Kidney (tissue), 14 donors: ENCODE measurements around the gene ZNF628. TPM values are rescaled to one million over a fixed set of nuclear protein-coding genes. Genes with fewer than 3 reads are reported as not detected.

ENCODE experiments used
- DNase-seq, 5 donors: peaks; one replicate each; pipeline ENCODE4 v3.0.0-alpha.2; 2013 to 2020
- FAIRE-seq: peaks from 2 replicates; lab custom pipeline; 2012; peaks lifted over from hg19 to GRCh38; lab: Jason Lieb, UNC
- H3K27ac ChIP-seq, 2 donors: one replicate each; pipeline ENCODE4 v1.7.0; 2013; ENCODE audit warnings: low read depth in 2 of 2, low read length in 2 of 2, inconsistent platforms in 1 of 2
- H3K27me3 ChIP-seq: one replicate; pipeline ENCODE4 v1.7.1; 2013; ENCODE audit warnings: low read length, inconsistent platforms; ENCODE audit not compliant: control insufficient read depth, insufficient read depth
- H3K36me3 ChIP-seq, 3 donors: one replicate each; pipeline versions ENCODE4 v1.7.0 to v1.7.1; 2013; ENCODE audit warnings: low read length in 3 of 3, control low read depth in 1 of 3, inconsistent platforms in 1 of 3; ENCODE audit not compliant: insufficient read depth in 3 of 3, control insufficient read depth in 2 of 3
- H3K4me1 ChIP-seq, 3 donors: one replicate each; pipeline versions ENCODE4 v1.7.0 to v1.7.1; 2013; ENCODE audit warnings: low read length in 3 of 3, inconsistent platforms in 1 of 3, low read depth in 1 of 3; ENCODE audit not compliant: control insufficient read depth in 2 of 3, insufficient read depth in 2 of 3
- H3K4me3 ChIP-seq, 3 donors: one replicate each; pipeline versions ENCODE4 v1.7.0 to v1.8.1; 2013; ENCODE audit warnings: low read length in 3 of 3, control low read depth in 1 of 3, inconsistent platforms in 1 of 3
- H3K9ac ChIP-seq, 3 donors: one replicate each; pipeline versions ENCODE4 v1.7.0 to v1.7.1; 2013; ENCODE audit warnings: low read length in 3 of 3, control low read depth in 1 of 3, inconsistent platforms in 1 of 3
- H3K9me3 ChIP-seq, 3 donors: one replicate each; pipeline versions ENCODE4 v1.7.0 to v1.7.1; 2013; ENCODE audit warnings: low read length in 3 of 3, control low read depth in 1 of 3, inconsistent platforms in 1 of 3; ENCODE audit not compliant: control insufficient read depth in 2 of 3, insufficient read depth in 1 of 3
- CTCF ChIP-seq: IDR thresholded peaks from 3 replicates; pipeline ENCODE4 v1.5.1; 2012; ENCODE audit warnings: mild to moderate bottlenecking, moderate library complexity, borderline replicate concordance; ENCODE audit not compliant: insufficient read depth; ENCODE audit errors: extremely low read depth
- intact Hi-C: fragments of 100-400 bp; cut with DNase I; formaldehyde crosslinking; loops from one replicate; pipeline ENCODE4 v1.11.1; 2022
- polyA plus RNA-seq: library from polyadenylated mRNA; stranded (reverse); fragments of 350-450 nt; fragmentation: Illumina TruSeq; extraction: RNeasy Lipid Tissue Mini Kit (QIAGEN cat#74804); gene quantifications from one replicate; pipeline ENCODE4 v1.2.3, GENCODE V29; 2014; ENCODE audit warnings: low read depth, low replicate concordance; ENCODE audit not compliant: insufficient read depth
- total RNA-seq: library from RNA; stranded (reverse); fragmentation: NEBNext Ultra II Directional; extraction: Animal tissue kit (Norgen Biotek cat#: 25700); gene quantifications from one replicate; pipeline ENCODE4 v1.2.1, GENCODE V29; 2021
- donor health status: control.
- donor health status: control.
- donor health status: control.
- donor health status: control.
- donor health status: control.
- donor health status: DM: yes; HTN: yes; CAD: no.
- donor health status: Normal renal cell carcinoma (clear cell type).

The ZNF628 gene
- total and polyA plus RNA-seq, 2 donors from 2014 or later = 2.3 to 12.0 TPM

- FAIRE-seq = no peak
- H3K27ac ChIP-seq = no peak overlapping the region
- TF ChIP-seq CTCF = no peak
Observed at GRCh38 chr19:55492362-55492944, 16.0 kb downstream of the ZNF628 start.

DNA sequence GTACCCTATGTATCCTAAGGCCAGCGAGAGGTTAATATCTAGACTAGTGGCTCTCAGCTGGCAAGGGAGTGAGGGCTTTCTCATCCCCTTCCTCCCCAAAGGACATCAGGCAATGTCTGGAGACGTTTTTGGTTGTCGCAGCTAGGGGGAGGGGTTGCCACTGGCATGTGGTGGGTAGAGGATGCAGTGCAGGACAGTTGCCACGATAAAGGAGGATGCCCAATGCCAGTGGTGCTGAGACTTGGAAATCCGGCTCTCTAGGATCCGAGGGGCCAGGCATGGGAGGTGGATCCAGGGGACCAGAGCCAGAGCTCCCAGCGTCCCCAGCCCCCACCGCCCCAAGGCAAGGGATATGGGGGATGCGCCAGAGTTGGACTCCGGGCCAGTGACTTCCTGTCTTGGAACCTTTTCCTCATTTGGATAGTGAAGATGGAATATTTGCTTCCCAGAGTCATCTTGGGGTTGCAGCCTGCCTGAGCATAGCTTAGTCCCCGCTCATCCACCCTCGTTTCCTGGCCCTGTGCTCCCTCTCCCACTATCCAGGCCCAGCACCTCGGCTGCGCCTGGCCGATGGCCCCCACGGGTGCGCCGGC lies 16.7 kb downstream of the ZNF628 start:
- TF ChIP-seq CTCF = no peak
- Histone ChIP-seq H3K4me3 (no peak overlapping the region), H3K4me1 (no peaks in the 10 kb centered on the region), H3K27me3 (no peaks in the 10 kb centered on the region), H3K9ac (no peak overlapping the region), H3K36me3 (no peaks in the 10 kb centered on the region), H3K27ac (peak overlapping the region; percentile 57 to 60), H3K9me3 (no peaks in the 10 kb centered on the region)
- DNase-seq = peak in 1 of 5 donors; percentile 62
- no peak for FAIRE-seq
- intact Hi-C loops = no loop called here

More at GRCh38 chr19:55492362-55492944, 16.0 kb downstream of the ZNF628 start:
- no peaks in the 10 kb centered on the region for H3K9me3 ChIP-seq
- H3K4me1 ChIP-seq = peaks cover 0 to 4% (median 0%) of the 10 kb centered on the region in 3 donors
- intact Hi-C loops = no loop called here
- no peaks in the 10 kb centered on the region for H3K36me3 ChIP-seq
- DNase-seq = no peak
- H3K9ac ChIP-seq = no peak overlapping the region
- no peak overlapping the region for H3K4me3 ChIP-seq
- no peaks in the 10 kb centered on the region for H3K27me3 ChIP-seq

GRCh38 chr19:55493645-55494171 lies 17.3 kb downstream of the ZNF628 start:
- FAIRE-seq = no peak
- no peaks in the 10 kb centered on the region for H3K4me1 ChIP-seq

More at GRCh38 chr19:55493645-55494171, 17.3 kb downstream of the ZNF628 start:
- Histone ChIP-seq H3K9ac (no peak overlapping the region), H3K36me3 (no peaks in the 10 kb centered on the region), H3K27ac (peak overlapping the region; percentile 57 to 68), H3K27me3 (no peaks in the 10 kb centered on the region), H3K9me3 (no peaks in the 10 kb centered on the region), H3K4me3 (peak overlapping the region in 1 of 3 donors; percentile 39)
- DNase-seq = peak in 1 of 5 donors; percentile 82
- intact Hi-C loops = no loop called here
- TF ChIP-seq CTCF = no peak
